ENCODE data around the gene MOB3B.

The MOB3B gene

GRCh38 chr9:27527702-27528075 lies 1.9 kb downstream of the MOB3B start:
- in situ Hi-C loops (cut with HindIII; ENCODE audit: low sequenced_read_pairs), result no loop called here
- peak overlapping the region; percentile 54 for H3K4me3 ChIP-seq (ENCODE audit: low read depth, low read length)
- no peak for TF ChIP-seq CTCF (IDR thresholded peaks at IDR 0.05; ENCODE audit: low read depth, low read length, missing control alignments)
- no peak for DNase-seq (ENCODE audit: low read depth)

- no peak for TF ChIP-seq CTCF (IDR thresholded peaks at IDR 0.05; ENCODE audit: low read depth, low read length, missing control alignments)
- no peak within 1 kb of the TSS for H3K4me3 ChIP-seq (ENCODE audit: low read depth, low read length)
- in situ Hi-C loops (cut with HindIII; ENCODE audit: low sequenced_read_pairs), result no loop called here
- no peak for DNase-seq (ENCODE audit: low read depth)
These were observed 5.4 kb downstream of the MOB3B start, which contains the start of gene IFNK for GRCh38 chr9:27524236-27524635. Gene IFNK (plus strand): TSS chr9:27524290. CDS start chr9:27524337, 47 bp downstream.

- in situ Hi-C loops (cut with HindIII; ENCODE audit: low sequenced_read_pairs), result no loop called here
- TF ChIP-seq CTCF (IDR thresholded peaks at IDR 0.05; ENCODE audit: low read depth, low read length, missing control alignments), result no peak
- no peak overlapping the region for H3K4me3 ChIP-seq (ENCODE audit: low read depth, low read length)
- DNase-seq (ENCODE audit: low read depth), result no peak
These were observed 6.5 kb downstream of the MOB3B start for GRCh38 chr9:27523141-27523540.

- in situ Hi-C loops (cut with HindIII; ENCODE audit: low sequenced_read_pairs), result no loop called here
- no peak for TF ChIP-seq CTCF (IDR thresholded peaks at IDR 0.05; ENCODE audit: low read depth, low read length, missing control alignments)
- DNase-seq (ENCODE audit: low read depth), result no peak
- H3K4me3 ChIP-seq (ENCODE audit: low read depth, low read length), result no peak overlapping the region
These were observed 8.6 kb downstream of the MOB3B start for GRCh38 chr9:27520986-27521385.

GRCh38 chr9:27519466-27520465 lies 9.8 kb downstream of the MOB3B start:
- no peak for DNase-seq (ENCODE audit: low read depth)
- in situ Hi-C loops (cut with HindIII; ENCODE audit: low sequenced_read_pairs), result no loop called here
- TF ChIP-seq CTCF (IDR thresholded peaks at IDR 0.05; ENCODE audit: low read depth, low read length, missing control alignments), result no peak
- H3K4me3 ChIP-seq (ENCODE audit: low read depth, low read length), result no peak overlapping the region

- DNase-seq (ENCODE audit: low read depth), result no peak
- in situ Hi-C loops (cut with HindIII; ENCODE audit: low sequenced_read_pairs), result no loop called here
- H3K4me3 ChIP-seq (ENCODE audit: low read depth, low read length), result no peak overlapping the region
- no peak for TF ChIP-seq CTCF (IDR thresholded peaks at IDR 0.05; ENCODE audit: low read depth, low read length, missing control alignments)
These were observed 10.8 kb downstream of the MOB3B start for GRCh38 chr9:27518809-27519208.

Measured in astrocyte of the cerebellum (primary cell).